ENCODE data around the gene GALNT9.
"Not testable (repeated sequence)": the region's sequence is repeated elsewhere in the genome, so short reads cannot be mapped to it uniquely, and the experiment has no call there.

Gene GALNT9

GRCh38 chr12:132256646-132257045 lies 72.7 kb downstream of the GALNT9 start:
- no peak overlapping the region for H3K4me3 ChIP-seq (ENCODE audit: low read depth, low read length)
- DNase-seq (ENCODE audit: low read depth, low spot score), result no peak
- ChIA-PET CTCF (no interaction called here), POLR2A (no interaction called here)
- TF ChIP-seq CTCF (IDR thresholded peaks at IDR 0.05; ENCODE audit: insufficient read depth, low read length, missing control alignments), result no peak

- no peak overlapping the region for H3K4me3 ChIP-seq (ENCODE audit: low read depth, low read length)
- ChIA-PET POLR2A (no interaction called here), CTCF (no interaction called here)
- no peak for DNase-seq (ENCODE audit: low read depth, low spot score)
- no peak for TF ChIP-seq CTCF (IDR thresholded peaks at IDR 0.05; ENCODE audit: insufficient read depth, low read length, missing control alignments)
Observed at GRCh38 chr12:132255642-132256041, 73.7 kb downstream of the GALNT9 start.

- CTCF ChIA-PET, result no interaction called here
- POLR2A ChIA-PET, result no interaction called here
- no peak overlapping the region for H3K4me3 ChIP-seq (ENCODE audit: low read depth, low read length)
- TF ChIP-seq CTCF (IDR thresholded peaks at IDR 0.05; ENCODE audit: insufficient read depth, low read length, missing control alignments), result no peak
- DNase-seq (ENCODE audit: low read depth, low spot score), result no peak
Observed at GRCh38 chr12:132253698-132254480, 75.5 kb downstream of the GALNT9 start.

GRCh38 chr12:132252981-132253380 lies 76.4 kb downstream of the GALNT9 start:
- DNase-seq (ENCODE audit: low read depth, low spot score); POLR2A ChIA-PET; H3K4me3 ChIP-seq (ENCODE audit: low read depth, low read length); CTCF ChIA-PET: not testable (repeated sequence)

GRCh38 chr12:132251741-132252490 lies 77.5 kb downstream of the GALNT9 start:
- POLR2A ChIA-PET, result no interaction called here
- no peak for DNase-seq (ENCODE audit: low read depth, low spot score)
- TF ChIP-seq CTCF (IDR thresholded peaks at IDR 0.05; ENCODE audit: insufficient read depth, low read length, missing control alignments), result no peak
- H3K4me3 ChIP-seq (ENCODE audit: low read depth, low read length), result no peak overlapping the region
- CTCF ChIA-PET, result no interaction called here

GRCh38 chr12:132251310-132251709 lies 78.1 kb downstream of the GALNT9 start:
- TF ChIP-seq CTCF (IDR thresholded peaks at IDR 0.05; ENCODE audit: insufficient read depth, low read length, missing control alignments), result no peak
- DNase-seq (ENCODE audit: low read depth, low spot score), result no peak
- ChIA-PET CTCF (no interaction called here), POLR2A (no interaction called here)
- no peak overlapping the region for H3K4me3 ChIP-seq (ENCODE audit: low read depth, low read length)

Measured in AG04449 (cell line).